Activated CD8-positive, alpha-beta memory T cell treated with anti-CD3 and anti-CD28 coated beads, Interleukin-2, amount 50 U/mL, for 24 hours (primary cell): Measurements from ENCODE around the gene CGB8.

Source experiments
- DNase-seq: peaks from one replicate; pipeline ENCODE4 v3.0.0-alpha.2; 2020; ENCODE audit errors: extremely low read depth

CGB8 gene

DNA sequence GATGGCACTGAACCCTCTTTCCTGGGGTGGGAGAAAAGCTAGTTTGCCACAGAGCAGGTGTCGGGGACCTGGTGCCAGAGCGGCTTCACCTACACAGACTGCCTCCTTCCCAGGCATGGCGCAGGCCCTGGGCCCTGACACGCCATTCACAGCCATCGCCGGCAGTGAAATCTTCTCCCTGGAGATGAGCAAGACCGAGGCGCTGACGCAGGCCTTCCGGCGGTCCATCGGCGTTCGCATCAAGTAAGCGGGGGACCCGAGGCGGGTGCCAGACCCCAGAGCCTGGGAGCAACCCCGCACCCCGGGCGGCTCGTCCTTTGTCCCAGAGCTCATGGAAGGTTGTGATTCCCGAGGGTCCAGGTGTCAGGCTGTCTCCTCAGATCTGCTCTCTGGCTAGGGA lies 42.0 kb downstream of the CGB8 start:
- no peak for DNase-seq

GRCh38 chr19:49004964-49005614 lies 43.8 kb downstream of the CGB8 start:
- no peak for DNase-seq

DNA sequence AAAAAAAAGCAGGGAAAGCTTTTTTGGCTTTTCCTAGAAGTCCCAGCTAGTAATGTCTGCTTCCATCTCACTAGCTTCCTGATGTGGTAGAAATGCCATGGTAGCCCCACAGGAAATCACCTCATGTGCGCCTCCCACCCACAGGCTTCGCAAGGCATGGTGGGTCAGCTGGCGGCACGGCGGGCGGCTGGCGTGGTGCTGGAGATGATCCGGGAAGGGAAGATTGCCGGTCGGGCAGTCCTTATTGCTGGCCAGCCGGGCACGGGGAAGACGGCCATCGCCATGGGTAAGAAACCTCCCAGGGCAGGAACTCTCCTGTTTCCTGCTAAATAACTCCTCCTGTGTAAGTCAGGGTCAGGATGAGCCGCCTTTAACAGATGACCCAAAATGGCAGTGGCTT lies 44.8 kb downstream of the CGB8 start:
- no peak for DNase-seq

DNA sequence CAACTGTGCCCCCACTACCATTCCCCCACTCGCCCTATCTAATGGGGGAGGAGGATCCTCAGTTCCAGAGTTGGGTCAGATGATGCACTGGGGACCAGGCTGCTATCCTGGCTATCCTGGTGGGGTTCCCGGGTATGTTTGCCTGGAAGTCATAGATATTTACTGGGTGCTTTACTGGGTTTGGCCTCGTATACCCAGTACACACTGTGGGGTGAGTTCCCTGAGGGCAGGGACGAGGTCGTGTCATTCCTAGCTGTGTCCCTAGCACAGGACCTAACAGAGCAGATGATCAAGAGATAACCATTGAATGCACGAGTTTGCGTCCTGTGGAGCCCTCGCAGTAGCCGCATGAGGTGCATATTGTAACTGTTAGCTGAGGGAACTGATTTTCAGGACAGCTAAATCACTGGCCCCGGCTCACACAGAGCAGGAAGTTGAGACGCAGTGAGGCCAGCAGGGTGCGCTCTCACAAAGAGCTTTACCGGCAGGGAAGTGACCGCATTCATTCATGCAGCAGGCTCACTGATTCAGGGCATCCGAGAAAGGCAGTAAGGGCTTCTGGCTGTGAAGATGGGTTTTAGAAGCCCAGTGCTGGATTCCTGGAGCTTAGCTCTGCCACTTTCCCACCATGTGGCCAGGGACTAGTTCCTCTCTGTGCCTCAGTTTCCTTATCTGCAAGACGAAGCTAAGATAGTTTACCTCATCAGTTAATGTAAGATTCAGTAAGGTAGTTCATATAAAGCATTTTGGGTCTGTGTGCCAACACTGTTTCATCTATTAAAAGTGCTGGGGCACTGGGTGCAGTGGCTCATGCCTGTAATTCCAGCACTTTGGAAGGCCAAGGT lies 49.2 kb downstream of the CGB8 start:
- peak; percentile 45 for DNase-seq

DNA sequence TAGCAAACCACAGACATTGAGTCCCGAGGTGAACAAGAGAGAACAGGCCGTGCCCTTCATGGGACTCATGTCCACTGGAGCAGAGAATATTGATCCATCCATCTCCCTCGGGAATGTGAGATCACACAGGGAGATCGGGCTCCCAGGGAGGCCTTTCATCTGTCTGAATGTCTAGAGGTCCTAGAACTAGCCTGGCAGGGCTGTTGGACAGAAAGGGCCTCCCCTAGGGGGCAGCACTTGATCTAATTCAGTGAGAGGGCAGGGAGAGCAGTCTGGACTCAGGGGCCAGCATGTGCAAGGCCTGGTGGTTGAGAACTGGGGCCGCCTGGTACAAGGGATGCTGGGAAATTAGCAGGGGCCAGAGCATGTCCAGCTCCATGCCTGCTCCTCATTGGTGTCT lies 50.9 kb downstream of the CGB8 start:
- no peak for DNase-seq
